ENCODE results near the gene ATF4. TPM values are rescaled to one million over a fixed set of nuclear protein-coding genes. Genes with fewer than 3 reads are reported as not detected.

Gene ATF4
- total RNA-seq, 1 experiment from 2014 or later: 372 TPM

DNA sequence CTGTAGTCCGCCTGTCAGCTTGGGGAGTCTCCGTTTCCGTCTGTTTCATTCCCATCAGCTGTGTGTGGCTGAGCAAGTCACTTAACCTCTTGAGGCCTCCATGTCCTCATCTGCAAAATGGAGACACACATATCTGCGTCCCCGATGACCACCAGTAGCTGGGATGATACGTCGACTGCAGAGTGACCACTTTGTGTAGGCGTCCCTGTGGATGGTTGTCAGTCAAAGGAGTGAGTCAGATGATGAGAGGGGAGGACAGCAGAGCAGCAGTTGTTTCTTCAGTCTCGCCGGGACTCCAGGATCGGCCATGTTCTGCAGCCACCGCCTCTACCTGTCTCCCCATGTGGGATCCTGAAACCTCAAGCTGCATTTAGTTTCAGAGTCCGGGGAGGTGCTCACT, 43.7 kb upstream of the ATF4 start:
- no peak overlapping the region for H3K27ac Mint-ChIP-seq (ENCODE audit: unreplicated experiment)

DNA sequence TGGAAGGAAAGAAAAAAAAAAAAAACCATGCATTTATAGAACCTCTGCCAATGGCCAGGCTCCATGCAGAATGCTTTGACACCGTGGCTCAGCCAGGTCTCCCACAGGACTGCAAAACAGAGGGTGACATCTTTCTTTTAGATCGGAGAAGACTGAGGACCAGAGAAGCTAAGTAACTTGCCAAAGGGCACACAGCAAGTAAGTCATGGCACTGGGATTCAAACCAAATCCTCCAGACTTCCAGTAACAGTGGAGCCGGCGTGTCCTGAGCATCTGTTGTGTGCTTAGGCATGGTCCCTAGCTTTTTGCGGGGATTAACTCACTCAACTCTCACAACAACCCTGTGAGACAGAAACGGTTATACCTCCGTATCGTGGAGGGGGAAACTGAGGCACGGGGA, 42.8 kb upstream of the ATF4 start:
- H3K4me1 Mint-ChIP-seq (ENCODE audit: low read depth, unreplicated experiment): peaks cover 27% of the 10 kb centered on the region
- CTCF ChIA-PET: no interaction called here
- H3K9me3 Mint-ChIP-seq (ENCODE audit: low read depth, unreplicated experiment): no peaks in the 10 kb centered on the region
- no peak for DNase-seq
- no peak overlapping the region for H3K27ac Mint-ChIP-seq (ENCODE audit: unreplicated experiment)
- BruUV-seq (replicated peaks): no TSS peak
- H3K4me3 Mint-ChIP-seq (ENCODE audit: low read depth, unreplicated experiment): no peak overlapping the region
- no peaks in the 10 kb centered on the region for H3K27me3 Mint-ChIP-seq (ENCODE audit: unreplicated experiment)
- H3K36me3 Mint-ChIP-seq (ENCODE audit: insufficient read depth, unreplicated experiment): peaks cover 15% of the 10 kb centered on the region
- intact Hi-C loops (cut with micrococcal nuclease; ENCODE audit: unreplicated experiment): no loop called here
- TF ChIP-seq, protein P1, sequence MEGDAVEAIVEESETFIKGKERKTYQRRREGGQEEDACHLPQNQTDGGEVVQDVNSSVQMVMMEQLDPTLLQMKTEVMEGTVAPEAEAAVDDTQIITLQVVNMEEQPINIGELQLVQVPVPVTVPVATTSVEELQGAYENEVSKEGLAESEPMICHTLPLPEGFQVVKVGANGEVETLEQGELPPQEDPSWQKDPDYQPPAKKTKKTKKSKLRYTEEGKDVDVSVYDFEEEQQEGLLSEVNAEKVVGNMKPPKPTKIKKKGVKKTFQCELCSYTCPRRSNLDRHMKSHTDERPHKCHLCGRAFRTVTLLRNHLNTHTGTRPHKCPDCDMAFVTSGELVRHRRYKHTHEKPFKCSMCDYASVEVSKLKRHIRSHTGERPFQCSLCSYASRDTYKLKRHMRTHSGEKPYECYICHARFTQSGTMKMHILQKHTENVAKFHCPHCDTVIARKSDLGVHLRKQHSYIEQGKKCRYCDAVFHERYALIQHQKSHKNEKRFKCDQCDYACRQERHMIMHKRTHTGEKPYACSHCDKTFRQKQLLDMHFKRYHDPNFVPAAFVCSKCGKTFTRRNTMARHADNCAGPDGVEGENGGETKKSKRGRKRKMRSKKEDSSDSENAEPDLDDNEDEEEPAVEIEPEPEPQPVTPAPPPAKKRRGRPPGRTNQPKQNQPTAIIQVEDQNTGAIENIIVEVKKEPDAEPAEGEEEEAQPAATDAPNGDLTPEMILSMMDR (IDR thresholded peaks at IDR 0.05; ENCODE audit: unreplicated experiment): no peak

More for the DNA sequence above, 43.7 kb upstream of the ATF4 start:
- intact Hi-C loops (cut with micrococcal nuclease; ENCODE audit: unreplicated experiment): no loop called here
- Mint-ChIP-seq H3K4me1 (ENCODE audit: low read depth, unreplicated experiment) (peaks cover 35% of the 10 kb centered on the region), H3K9me3 (ENCODE audit: low read depth, unreplicated experiment) (no peaks in the 10 kb centered on the region), H3K4me3 (ENCODE audit: low read depth, unreplicated experiment) (no peak overlapping the region), H3K36me3 (ENCODE audit: insufficient read depth, unreplicated experiment) (peaks cover 22% of the 10 kb centered on the region), H3K27me3 (ENCODE audit: unreplicated experiment) (no peaks in the 10 kb centered on the region)
- TF ChIP-seq, protein P1 (IDR thresholded peaks at IDR 0.05; ENCODE audit: unreplicated experiment): no peak
- BruUV-seq (replicated peaks): no TSS peak
- CTCF ChIA-PET: no interaction called here
- no peak for DNase-seq

DNA sequence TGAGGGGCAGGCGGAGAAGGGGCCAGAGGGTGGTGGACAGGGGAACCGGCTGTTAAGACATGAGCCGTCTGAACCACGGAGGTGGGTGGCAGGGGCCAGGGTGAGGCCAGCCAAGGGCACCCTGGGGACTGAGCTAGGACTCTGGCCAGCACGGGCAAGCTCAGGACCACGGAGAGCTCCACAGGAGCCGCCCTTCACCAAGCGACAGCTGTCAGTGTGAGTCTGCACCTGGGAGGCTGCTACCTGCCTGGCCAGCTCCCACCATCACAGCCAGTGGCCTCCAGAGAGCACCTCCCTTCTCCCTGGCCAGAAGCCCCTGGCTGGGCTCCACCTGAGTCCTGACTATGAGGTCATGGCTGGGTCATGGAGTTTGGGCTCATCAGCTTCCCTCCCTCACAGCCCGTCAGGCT, 41.9 kb upstream of the ATF4 start:
- Mint-ChIP-seq H3K4me1 (ENCODE audit: low read depth, unreplicated experiment) (peaks cover 18% of the 10 kb centered on the region), H3K27me3 (ENCODE audit: unreplicated experiment) (no peaks in the 10 kb centered on the region), H3K27ac (ENCODE audit: unreplicated experiment) (no peak overlapping the region), H3K9me3 (ENCODE audit: low read depth, unreplicated experiment) (no peaks in the 10 kb centered on the region), H3K4me3 (ENCODE audit: low read depth, unreplicated experiment) (no peak overlapping the region), H3K36me3 (ENCODE audit: insufficient read depth, unreplicated experiment) (peaks cover 10% of the 10 kb centered on the region)
- CTCF ChIA-PET: no interaction called here
- no TSS peak for BruUV-seq (replicated peaks)
- intact Hi-C loops (cut with micrococcal nuclease; ENCODE audit: unreplicated experiment): no loop called here
- TF ChIP-seq, protein P1 (IDR thresholded peaks at IDR 0.05; ENCODE audit: unreplicated experiment): no peak
- DNase-seq: peak; percentile 52

DNA sequence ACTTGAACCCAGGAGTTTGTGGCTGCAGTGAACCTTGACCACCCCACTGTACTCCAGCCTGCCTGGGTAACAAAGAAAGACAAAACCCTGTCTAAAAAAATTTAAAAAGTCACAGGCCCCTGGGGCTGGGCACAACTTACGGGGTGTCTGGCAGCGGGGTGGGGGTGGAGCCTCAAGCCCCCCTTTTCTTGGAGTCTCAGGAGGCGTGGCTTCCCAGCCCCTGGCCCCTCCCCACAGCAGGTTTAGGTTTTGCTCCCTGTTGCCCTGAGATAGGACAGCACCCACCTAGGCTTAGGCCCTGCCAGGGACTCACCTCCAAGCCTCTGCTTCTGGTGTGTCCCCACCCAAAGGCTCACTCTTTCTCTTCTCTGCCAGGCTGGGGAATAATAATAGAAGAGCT, 41.1 kb upstream of the ATF4 start:
- CTCF ChIA-PET: no interaction called here
- peaks cover 9% of the 10 kb centered on the region for H3K4me1 Mint-ChIP-seq (ENCODE audit: low read depth, unreplicated experiment)
- DNase-seq: no peak
- intact Hi-C loops (cut with micrococcal nuclease; ENCODE audit: unreplicated experiment): no loop called here
- no peaks in the 10 kb centered on the region for H3K9me3 Mint-ChIP-seq (ENCODE audit: low read depth, unreplicated experiment)
- H3K27me3 Mint-ChIP-seq (ENCODE audit: unreplicated experiment): no peaks in the 10 kb centered on the region
- TF ChIP-seq, protein P1 (IDR thresholded peaks at IDR 0.05; ENCODE audit: unreplicated experiment): no peak
- H3K27ac Mint-ChIP-seq (ENCODE audit: unreplicated experiment): no peak overlapping the region
- no peak overlapping the region for H3K4me3 Mint-ChIP-seq (ENCODE audit: low read depth, unreplicated experiment)
- H3K36me3 Mint-ChIP-seq (ENCODE audit: insufficient read depth, unreplicated experiment): peaks cover 5% of the 10 kb centered on the region
- BruUV-seq (replicated peaks): no TSS peak

Measured in Calu3 (cell line).